ENCODE data around the gene CH25H. TPM values are rescaled to one million over a fixed set of nuclear protein-coding genes. Genes with fewer than 3 reads are reported as not detected.

Gene CH25H
- total RNA-seq, 1 experiment from 2014 or later = 1.0 TPM

DNA sequence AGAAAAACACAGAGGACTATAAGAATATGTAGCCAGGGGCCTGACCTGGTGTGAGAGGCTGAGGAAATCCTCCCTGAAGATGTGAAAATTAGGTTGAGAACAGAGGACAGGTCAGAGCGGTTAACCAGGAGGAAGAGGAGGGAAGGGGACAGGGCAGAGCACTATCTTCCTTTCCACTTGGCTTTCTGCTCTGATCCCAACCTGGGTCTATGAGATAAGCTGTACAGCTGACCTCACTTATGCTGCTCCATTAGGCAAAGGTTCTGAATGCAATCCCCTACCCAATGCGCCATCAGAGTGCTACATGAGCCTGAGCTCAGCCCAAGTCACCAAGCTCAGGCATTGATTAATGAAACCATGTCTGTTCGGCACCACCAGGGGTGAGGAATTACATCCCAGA, 33.9 kb upstream of the CH25H start:
- Histone ChIP-seq H3K23me2 (ENCODE audit: insufficient read length, low read depth, low read length, poor library complexity, severe bottlenecking) (no peaks in the 10 kb centered on the region), H4K20me1 (ENCODE audit: control insufficient read depth, insufficient read depth, insufficient read length) (no peaks in the 10 kb centered on the region), H2BK20ac (ENCODE audit: low read depth, low read length, poor library complexity, severe bottlenecking) (no peak overlapping the region), H3K9me3 (ENCODE audit: control insufficient read depth, low read depth, low read length) (no peaks in the 10 kb centered on the region), H3K27ac (ENCODE audit: insufficient read length, low read depth, low read length) (no peak overlapping the region), H2BK5ac (ENCODE audit: insufficient read length, low read length) (no peak overlapping the region), H2BK120ac (ENCODE audit: low read depth, low read length, poor library complexity, severe bottlenecking) (no peak overlapping the region), H4K5ac (ENCODE audit: insufficient read length, low read depth, low read length) (no peak overlapping the region), H3K4me1 (ENCODE audit: insufficient read depth, low read length) (peaks cover 13% of the 10 kb centered on the region), H3K27me3 (ENCODE audit: insufficient read depth, low read length) (no peaks in the 10 kb centered on the region), H4K8ac (replicated peaks; ENCODE audit: insufficient read length, low read depth, low read length) (no peak overlapping the region), H3K79me1 (ENCODE audit: insufficient read depth, low read depth, low read length, poor library complexity, severe bottlenecking) (no peaks in the 10 kb centered on the region), H3K56ac (ENCODE audit: insufficient read length, low read depth, low read length) (no peak overlapping the region), H3K4ac (ENCODE audit: low read depth, low read length) (no peak overlapping the region), H4K91ac (ENCODE audit: insufficient read length, low read depth, low read length) (no peak overlapping the region), H3K23ac (ENCODE audit: insufficient read length, low read depth, low read length) (no peak overlapping the region), H3T11ph (ENCODE audit: low read length) (no peak overlapping the region), H3K18ac (ENCODE audit: insufficient read length, low read depth, low read length) (no peak overlapping the region), H3K4me2 (ENCODE audit: insufficient read depth, insufficient read length, low read length) (no peak overlapping the region), H3K79me2 (ENCODE audit: insufficient read depth, low read length) (no peaks in the 10 kb centered on the region), H2AK5ac (ENCODE audit: insufficient read length, low read length) (no peak overlapping the region), H2BK15ac (ENCODE audit: low read depth, low read length) (no peak overlapping the region), H3K14ac (ENCODE audit: insufficient read depth, low read length) (no peak overlapping the region), H2BK12ac (ENCODE audit: insufficient read length, low read depth, low read length) (no peak overlapping the region), H3K9ac (ENCODE audit: extremely low read depth, insufficient read length, low read length) (no peak overlapping the region), H2AFZ (ENCODE audit: low read length) (no peak overlapping the region)
- peaks cover 0 to 4% (median 0%) of the 10 kb centered on the region in 3 experiments; a peak in 2 of 7 replicates for H3K36me3 Mint-ChIP-seq (ENCODE audit: insufficient read depth in 1 of 3, low read depth in 3 of 3)
- H3K27me3 Mint-ChIP-seq (ENCODE audit: low read depth) = no peaks in the 10 kb centered on the region
- H3K4me1 Mint-ChIP-seq = peaks cover 40 to 47% of the 10 kb centered on the region in 2 experiments
- H3K27ac Mint-ChIP-seq = no peak overlapping the region
- no peak overlapping the region for H3K4me3 Mint-ChIP-seq
- H3K9me3 Mint-ChIP-seq = no peaks in the 10 kb centered on the region; a peak in 1 of 5 replicates
- TF ChIP-seq, protein P1, sequence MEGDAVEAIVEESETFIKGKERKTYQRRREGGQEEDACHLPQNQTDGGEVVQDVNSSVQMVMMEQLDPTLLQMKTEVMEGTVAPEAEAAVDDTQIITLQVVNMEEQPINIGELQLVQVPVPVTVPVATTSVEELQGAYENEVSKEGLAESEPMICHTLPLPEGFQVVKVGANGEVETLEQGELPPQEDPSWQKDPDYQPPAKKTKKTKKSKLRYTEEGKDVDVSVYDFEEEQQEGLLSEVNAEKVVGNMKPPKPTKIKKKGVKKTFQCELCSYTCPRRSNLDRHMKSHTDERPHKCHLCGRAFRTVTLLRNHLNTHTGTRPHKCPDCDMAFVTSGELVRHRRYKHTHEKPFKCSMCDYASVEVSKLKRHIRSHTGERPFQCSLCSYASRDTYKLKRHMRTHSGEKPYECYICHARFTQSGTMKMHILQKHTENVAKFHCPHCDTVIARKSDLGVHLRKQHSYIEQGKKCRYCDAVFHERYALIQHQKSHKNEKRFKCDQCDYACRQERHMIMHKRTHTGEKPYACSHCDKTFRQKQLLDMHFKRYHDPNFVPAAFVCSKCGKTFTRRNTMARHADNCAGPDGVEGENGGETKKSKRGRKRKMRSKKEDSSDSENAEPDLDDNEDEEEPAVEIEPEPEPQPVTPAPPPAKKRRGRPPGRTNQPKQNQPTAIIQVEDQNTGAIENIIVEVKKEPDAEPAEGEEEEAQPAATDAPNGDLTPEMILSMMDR (conservative IDR thresholded peaks at IDR 0.05) = no peak
- no CpG with 5 or more reads among the region's 3 CpGs for WGBS (ENCODE audit: extremely low coverage, insufficient read length, low lambda C conversion rate)
- no peak for DNase-seq

Measured in H9 (cell line).